ENCODE measurements around the gene ZNF334. TPM values are rescaled to one million over a fixed set of nuclear protein-coding genes. Genes with fewer than 3 reads are reported as not detected.

Gene ZNF334
- total and polyA plus RNA-seq, 4 experiments from 2014 or later, result 0.14 TPM; not detected in 3

- ChIA-PET POLR2A (ENCODE audit: partially characterized antibody) (no interaction called here), CTCF (ENCODE audit: partially characterized antibody) (no interaction called here)
- no peaks in the 10 kb centered on the region for H3K27me3 ChIP-seq (ENCODE audit: insufficient read depth, low read length)
- Mint-ChIP-seq H3K27ac (no peak overlapping the region), H3K4me1 (peaks cover 0 to 12% (median 0%) of the 10 kb centered on the region in 4 donors), H3K9me3 (no peaks in the 10 kb centered on the region), H3K4me3 (no peak overlapping the region), H3K27me3 (peaks cover 17 to 21% of the 10 kb centered on the region in 2 donors), H3K36me3 (no peaks in the 10 kb centered on the region)
- H3K4me3 ChIP-seq (ENCODE audit: low read length in 2 of 2), result no peak overlapping the region
- no peaks in the 10 kb centered on the region for H3K4me1 ChIP-seq (ENCODE audit: insufficient read depth, low read length)
- no peak overlapping the region for H3K27ac ChIP-seq (ENCODE audit: low read depth, low read length)
- H3K36me3 ChIP-seq (ENCODE audit: insufficient read depth, low read length), result no peaks in the 10 kb centered on the region
- intact Hi-C loops (cut with micrococcal nuclease), result no loop called here
- H3K9me3 ChIP-seq (ENCODE audit: control insufficient read depth in 1 of 2, low read length in 2 of 2), result no peaks in the 10 kb centered on the region
- DNase-seq, result no peak
These were observed 49.5 kb downstream of the ZNF334 start for GRCh38 chr20:46463852-46464251.

- no peaks in the 10 kb centered on the region for H3K4me1 ChIP-seq (ENCODE audit: insufficient read depth, low read length)
- H3K36me3 ChIP-seq (ENCODE audit: insufficient read depth, low read length), result no peaks in the 10 kb centered on the region
- no peak for DNase-seq
- POLR2A ChIA-PET (ENCODE audit: partially characterized antibody), result no interaction called here
- no peak overlapping the region for H3K4me3 Mint-ChIP-seq
- no peak overlapping the region for H3K4me3 ChIP-seq (ENCODE audit: low read length in 2 of 2)
- H3K27me3 ChIP-seq (ENCODE audit: insufficient read depth, low read length), result no peaks in the 10 kb centered on the region
- H3K36me3 Mint-ChIP-seq, result peaks cover 1 to 4% of the 10 kb centered on the region in 2 donors
- peaks cover 19 to 20% of the 10 kb centered on the region in 2 donors for H3K27me3 Mint-ChIP-seq
- intact Hi-C loops (cut with micrococcal nuclease), result no loop called here
- peaks cover 0 to 10% (median 8%) of the 10 kb centered on the region in 8 donors for H3K9me3 Mint-ChIP-seq
- CTCF ChIA-PET (ENCODE audit: partially characterized antibody), result no interaction called here
- no peak overlapping the region for H3K27ac ChIP-seq (ENCODE audit: low read depth, low read length)
- H3K9me3 ChIP-seq (ENCODE audit: control insufficient read depth in 1 of 2, low read length in 2 of 2), result no peaks in the 10 kb centered on the region
- H3K4me1 Mint-ChIP-seq, result peaks cover 0 to 13% (median 0%) of the 10 kb centered on the region in 4 donors
- no peak overlapping the region for H3K27ac Mint-ChIP-seq
These were observed 51.6 kb downstream of the ZNF334 start for GRCh38 chr20:46461808-46462207.

- H3K4me1 ChIP-seq (ENCODE audit: insufficient read depth, low read length), result no peaks in the 10 kb centered on the region
- Mint-ChIP-seq H3K36me3 (peaks cover 10 to 15% of the 10 kb centered on the region in 2 donors), H3K4me1 (peaks cover 0 to 13% (median 0%) of the 10 kb centered on the region in 4 donors), H3K27ac (no peak overlapping the region), H3K9me3 (peaks cover 0 to 27% (median 22%) of the 10 kb centered on the region in 8 donors), H3K27me3 (peaks cover 27 to 29% of the 10 kb centered on the region in 2 donors), H3K4me3 (peak overlapping the region in 3 of 8 donors; percentile 43 to 58 (median 57))
- H3K4me3 ChIP-seq (ENCODE audit: low read length in 2 of 2), result no peak overlapping the region
- CTCF ChIA-PET (ENCODE audit: partially characterized antibody), result no interaction called here
- intact Hi-C loops (cut with micrococcal nuclease), result no loop called here
- peaks cover 0 to 10% of the 10 kb centered on the region in 2 donors for H3K9me3 ChIP-seq (ENCODE audit: control insufficient read depth in 1 of 2, low read length in 2 of 2)
- no peak overlapping the region for H3K27ac ChIP-seq (ENCODE audit: low read depth, low read length)
- POLR2A ChIA-PET (ENCODE audit: partially characterized antibody), result no interaction called here
- no peaks in the 10 kb centered on the region for H3K36me3 ChIP-seq (ENCODE audit: insufficient read depth, low read length)
- no peaks in the 10 kb centered on the region for H3K27me3 ChIP-seq (ENCODE audit: insufficient read depth, low read length)
- peak in 1 of 5 donors; percentile 1 for DNase-seq
These were observed 54.3 kb downstream of the ZNF334 start for GRCh38 chr20:46458866-46459750.

GRCh38 chr20:46456255-46457028 is 56.9 kb downstream of the ZNF334 start:
- CTCF ChIA-PET (ENCODE audit: partially characterized antibody), result no interaction called here
- H3K27ac Mint-ChIP-seq, result no peak overlapping the region
- H3K4me1 ChIP-seq (ENCODE audit: insufficient read depth, low read length), result no peaks in the 10 kb centered on the region
- H3K27ac ChIP-seq (ENCODE audit: low read depth, low read length), result no peak overlapping the region
- H3K9me3 ChIP-seq (ENCODE audit: control insufficient read depth in 1 of 2, low read length in 2 of 2), result peaks cover 0 to 10% of the 10 kb centered on the region in 2 donors
- H3K4me3 ChIP-seq (ENCODE audit: low read length in 2 of 2), result no peak overlapping the region
- no peaks in the 10 kb centered on the region for H3K36me3 ChIP-seq (ENCODE audit: insufficient read depth, low read length)
- POLR2A ChIA-PET (ENCODE audit: partially characterized antibody), result no interaction called here
- H3K27me3 ChIP-seq (ENCODE audit: insufficient read depth, low read length), result no peaks in the 10 kb centered on the region
- H3K27me3 Mint-ChIP-seq, result peaks cover 26% of the 10 kb centered on the region in 2 donors
- H3K4me1 Mint-ChIP-seq, result peaks cover 0 to 13% (median 0%) of the 10 kb centered on the region in 4 donors
- no peak overlapping the region for H3K4me3 Mint-ChIP-seq
- peaks cover 10 to 15% of the 10 kb centered on the region in 2 donors for H3K36me3 Mint-ChIP-seq
- H3K9me3 Mint-ChIP-seq, result peaks cover 0 to 27% (median 22%) of the 10 kb centered on the region in 8 donors
- intact Hi-C loops (cut with micrococcal nuclease), result no loop called here
- DNase-seq, result no peak

GRCh38 chr20:46455729-46456128 is 57.6 kb downstream of the ZNF334 start:
- Histone ChIP-seq H3K4me3 (ENCODE audit: low read length in 2 of 2) (no peak overlapping the region), H3K27me3 (ENCODE audit: insufficient read depth, low read length) (no peaks in the 10 kb centered on the region), H3K9me3 (ENCODE audit: control insufficient read depth in 1 of 2, low read length in 2 of 2) (peaks cover 0 to 10% of the 10 kb centered on the region in 2 donors), H3K27ac (ENCODE audit: low read depth, low read length) (no peak overlapping the region), H3K4me1 (ENCODE audit: insufficient read depth, low read length) (no peaks in the 10 kb centered on the region), H3K36me3 (ENCODE audit: insufficient read depth, low read length) (no peaks in the 10 kb centered on the region)
- ChIA-PET CTCF (ENCODE audit: partially characterized antibody) (no interaction called here), POLR2A (ENCODE audit: partially characterized antibody) (no interaction called here)
- intact Hi-C loops (cut with micrococcal nuclease), result no loop called here
- peaks cover 30 to 31% of the 10 kb centered on the region in 2 donors for H3K27me3 Mint-ChIP-seq
- no peak overlapping the region for H3K4me3 Mint-ChIP-seq
- H3K4me1 Mint-ChIP-seq, result peaks cover 0 to 13% (median under 1%) of the 10 kb centered on the region in 4 donors
- peaks cover 0 to 27% (median 22%) of the 10 kb centered on the region in 8 donors for H3K9me3 Mint-ChIP-seq
- H3K27ac Mint-ChIP-seq, result no peak overlapping the region
- no peak for DNase-seq
- H3K36me3 Mint-ChIP-seq, result peaks cover 10 to 15% of the 10 kb centered on the region in 2 donors

Other genes starting within 250 kb of the ZNF334 start
- not detected for gene CDH22, start 205.1 kb downstream of the ZNF334 start, total RNA-seq
- not detected for gene CDH22, start 205.1 kb downstream of the ZNF334 start, polyA plus RNA-seq
- 10 to 100 TPM; 65.1 to 70.7 TPM for gene ELMO2, start 106.9 kb downstream of the ZNF334 start, total RNA-seq
- gene ELMO2, start 106.9 kb downstream of the ZNF334 start, polyA plus RNA-seq, result 10 to 100 TPM; 52.5 to 98.9 TPM
- gene OCSTAMP, start 37.1 kb upstream of the ZNF334 start, total RNA-seq, result not detected
- gene OCSTAMP, start 37.1 kb upstream of the ZNF334 start, polyA plus RNA-seq, result not detected
- gene SLC13A3, start 137.9 kb upstream of the ZNF334 start, total RNA-seq, result under 1 TPM in 1 of 2 experiments, not detected in 1; 0.36 TPM
- not detected for gene SLC13A3, start 137.9 kb upstream of the ZNF334 start, polyA plus RNA-seq
- 10 to 100 TPM; 25.7 to 29.4 TPM for gene TP53RK, start 175.9 kb upstream of the ZNF334 start, total RNA-seq
- 10 to 100 TPM; 13.5 to 16.6 TPM for gene TP53RK, start 175.9 kb upstream of the ZNF334 start, polyA plus RNA-seq
- gene SLC2A10, start 196.1 kb upstream of the ZNF334 start, total RNA-seq, result not detected
- not detected for gene SLC2A10, start 196.1 kb upstream of the ZNF334 start, polyA plus RNA-seq

Measured in CD4-positive, alpha-beta memory T cell (primary cell).